ENCODE data around the gene APBB2.

DNA sequence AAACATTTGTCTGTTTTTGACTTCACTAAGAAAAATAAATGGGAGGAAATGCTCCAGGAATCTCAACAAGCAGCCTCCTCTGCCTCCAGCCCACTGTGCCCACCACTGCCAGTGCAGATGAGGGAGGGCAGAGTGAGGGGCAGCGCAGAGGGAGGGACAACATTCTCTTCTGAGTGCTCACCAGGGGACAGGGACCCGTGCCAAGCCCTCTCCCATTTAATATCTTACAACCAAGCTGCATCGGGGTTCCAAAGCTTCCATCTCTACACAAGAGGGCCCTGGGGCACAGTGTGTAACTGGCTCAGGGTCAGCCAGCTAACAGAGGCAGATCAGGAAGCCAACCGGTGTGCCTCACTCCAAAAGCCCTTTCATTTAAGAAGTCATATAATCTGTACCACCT is 344.2 kb downstream of the APBB2 start:
- TF ChIP-seq, protein P1, sequence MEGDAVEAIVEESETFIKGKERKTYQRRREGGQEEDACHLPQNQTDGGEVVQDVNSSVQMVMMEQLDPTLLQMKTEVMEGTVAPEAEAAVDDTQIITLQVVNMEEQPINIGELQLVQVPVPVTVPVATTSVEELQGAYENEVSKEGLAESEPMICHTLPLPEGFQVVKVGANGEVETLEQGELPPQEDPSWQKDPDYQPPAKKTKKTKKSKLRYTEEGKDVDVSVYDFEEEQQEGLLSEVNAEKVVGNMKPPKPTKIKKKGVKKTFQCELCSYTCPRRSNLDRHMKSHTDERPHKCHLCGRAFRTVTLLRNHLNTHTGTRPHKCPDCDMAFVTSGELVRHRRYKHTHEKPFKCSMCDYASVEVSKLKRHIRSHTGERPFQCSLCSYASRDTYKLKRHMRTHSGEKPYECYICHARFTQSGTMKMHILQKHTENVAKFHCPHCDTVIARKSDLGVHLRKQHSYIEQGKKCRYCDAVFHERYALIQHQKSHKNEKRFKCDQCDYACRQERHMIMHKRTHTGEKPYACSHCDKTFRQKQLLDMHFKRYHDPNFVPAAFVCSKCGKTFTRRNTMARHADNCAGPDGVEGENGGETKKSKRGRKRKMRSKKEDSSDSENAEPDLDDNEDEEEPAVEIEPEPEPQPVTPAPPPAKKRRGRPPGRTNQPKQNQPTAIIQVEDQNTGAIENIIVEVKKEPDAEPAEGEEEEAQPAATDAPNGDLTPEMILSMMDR (IDR thresholded peaks at IDR 0.05), result no peak
- TF ChIP-seq POLR2A (IDR thresholded peaks at IDR 0.05), result no peak
